ENCODE measurements around the gene CCR7.

The CCR7 gene

DNA sequence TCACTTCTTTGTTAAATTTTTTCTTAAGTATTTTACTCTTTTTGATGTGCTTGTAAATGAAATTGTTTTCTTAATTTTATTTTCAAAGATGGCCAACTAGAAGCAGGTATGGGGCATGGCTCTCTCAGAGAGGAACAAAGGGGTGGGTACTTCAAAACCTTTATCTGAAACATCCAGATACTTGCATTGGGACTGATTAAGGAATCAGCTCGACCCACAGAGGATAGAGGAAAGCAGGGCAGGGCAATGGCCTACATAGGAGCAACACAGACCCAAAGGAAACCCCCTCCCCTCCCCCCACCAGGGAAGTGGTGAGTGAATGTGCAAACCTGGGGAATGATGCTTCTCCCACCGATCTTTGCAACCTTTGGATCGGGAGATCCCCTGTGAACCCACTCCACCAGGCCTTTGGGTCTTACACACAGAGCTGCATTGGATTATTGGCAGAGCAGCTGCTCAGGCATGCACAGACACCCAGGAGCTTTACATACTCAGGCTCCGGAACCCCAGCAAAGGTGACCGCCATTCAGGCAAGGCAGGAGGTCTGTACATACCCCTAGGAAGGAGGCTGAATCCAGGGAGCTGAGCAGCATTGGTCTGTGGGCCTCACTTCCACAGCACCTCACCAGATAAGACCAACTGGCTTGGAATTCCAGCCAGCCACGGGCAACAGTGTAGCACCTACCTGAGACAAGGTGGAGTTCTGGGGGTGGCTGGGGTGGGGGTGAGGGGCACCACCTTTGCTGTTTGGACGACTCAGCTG lies 3.0 kb upstream of the CCR7 start:
- TF ChIP-seq EZH2 (optimal IDR thresholded peaks at IDR 0.05; ENCODE audit: low read depth, low read length) (no peak), EZH2phosphoT487 (IDR thresholded peaks at IDR 0.05; ENCODE audit: low read length) (no peak)
- TF ChIP-seq, protein P1, sequence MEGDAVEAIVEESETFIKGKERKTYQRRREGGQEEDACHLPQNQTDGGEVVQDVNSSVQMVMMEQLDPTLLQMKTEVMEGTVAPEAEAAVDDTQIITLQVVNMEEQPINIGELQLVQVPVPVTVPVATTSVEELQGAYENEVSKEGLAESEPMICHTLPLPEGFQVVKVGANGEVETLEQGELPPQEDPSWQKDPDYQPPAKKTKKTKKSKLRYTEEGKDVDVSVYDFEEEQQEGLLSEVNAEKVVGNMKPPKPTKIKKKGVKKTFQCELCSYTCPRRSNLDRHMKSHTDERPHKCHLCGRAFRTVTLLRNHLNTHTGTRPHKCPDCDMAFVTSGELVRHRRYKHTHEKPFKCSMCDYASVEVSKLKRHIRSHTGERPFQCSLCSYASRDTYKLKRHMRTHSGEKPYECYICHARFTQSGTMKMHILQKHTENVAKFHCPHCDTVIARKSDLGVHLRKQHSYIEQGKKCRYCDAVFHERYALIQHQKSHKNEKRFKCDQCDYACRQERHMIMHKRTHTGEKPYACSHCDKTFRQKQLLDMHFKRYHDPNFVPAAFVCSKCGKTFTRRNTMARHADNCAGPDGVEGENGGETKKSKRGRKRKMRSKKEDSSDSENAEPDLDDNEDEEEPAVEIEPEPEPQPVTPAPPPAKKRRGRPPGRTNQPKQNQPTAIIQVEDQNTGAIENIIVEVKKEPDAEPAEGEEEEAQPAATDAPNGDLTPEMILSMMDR (IDR thresholded peaks at IDR 0.05; ENCODE audit: low read length), result no peak
- Histone ChIP-seq H3K27me3 (replicated peaks; ENCODE audit: insufficient read depth, low read length) (peaks cover 12% of the 10 kb centered on the region), H3K27ac (ENCODE audit: low read length) (no peak overlapping the region)

DNA sequence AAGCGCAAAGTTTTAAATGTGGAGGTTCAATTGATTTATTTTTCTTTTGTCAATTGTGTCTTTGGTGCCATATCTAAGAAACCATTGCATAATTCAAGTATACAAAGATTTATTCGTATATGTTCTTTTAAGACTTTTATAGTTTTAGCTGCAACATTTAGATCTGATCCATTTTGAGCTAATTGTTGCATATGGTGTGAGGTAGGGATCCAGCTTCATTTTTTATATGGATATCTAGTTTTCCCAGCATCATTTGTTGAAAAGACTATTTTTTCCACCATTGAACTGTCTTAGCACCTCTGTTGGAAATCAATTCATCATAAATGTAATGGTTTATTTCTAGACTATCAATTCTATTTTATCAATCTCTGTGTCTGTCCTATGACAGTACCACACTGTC lies 2.1 kb upstream of the CCR7 start:
- H3K27ac ChIP-seq (ENCODE audit: low read length), result no peak overlapping the region
- no peaks in the 10 kb centered on the region for H3K36me3 ChIP-seq (replicated peaks; ENCODE audit: insufficient read depth, low read length)
- H3K9me2 ChIP-seq (replicated peaks; ENCODE audit: insufficient read depth, low read length), result no peaks in the 10 kb centered on the region
- TF ChIP-seq EZH2 (optimal IDR thresholded peaks at IDR 0.05; ENCODE audit: low read depth, low read length) (no peak), EZH2phosphoT487 (IDR thresholded peaks at IDR 0.05; ENCODE audit: low read length) (no peak)
- TF ChIP-seq, protein P1 (IDR thresholded peaks at IDR 0.05; ENCODE audit: low read length), result no peak
- H3K4me2 ChIP-seq (ENCODE audit: low read depth, low read length), result no peak overlapping the region
- H3K4me3 ChIP-seq (ENCODE audit: low read length), result no peak overlapping the region
- H4K20me1 ChIP-seq (ENCODE audit: insufficient read depth, low read length), result no peaks in the 10 kb centered on the region
- no peak overlapping the region for H2AFZ ChIP-seq (ENCODE audit: low read length)
- no peaks in the 10 kb centered on the region for H3K79me2 ChIP-seq (ENCODE audit: low read length)
- H3F3A ChIP-seq (ENCODE audit: insufficient read depth, low read length), result no peaks in the 10 kb centered on the region; the same call in 1 of the 2 replicates
- DNase-seq, result no peak
- H3K4me1 ChIP-seq (ENCODE audit: low read length), result peaks cover under 1% of the 10 kb centered on the region
- no peaks in the 10 kb centered on the region for H3K9me3 ChIP-seq (replicated peaks; ENCODE audit: insufficient read depth, low read length)
- peaks cover 19% of the 10 kb centered on the region for H3K27me3 ChIP-seq (replicated peaks; ENCODE audit: insufficient read depth, low read length)
- no peak overlapping the region for H3K9ac ChIP-seq (ENCODE audit: low read length)

More for the DNA sequence above, 3.0 kb upstream of the CCR7 start:
- DNase-seq, result no peak
- Histone ChIP-seq H3F3A (ENCODE audit: insufficient read depth, low read length) (no peaks in the 10 kb centered on the region), H3K4me2 (ENCODE audit: low read depth, low read length) (no peak overlapping the region), H3K4me3 (ENCODE audit: low read length) (no peak overlapping the region), H3K9me2 (replicated peaks; ENCODE audit: insufficient read depth, low read length) (no peaks in the 10 kb centered on the region), H3K9ac (ENCODE audit: low read length) (no peak overlapping the region), H3K79me2 (ENCODE audit: low read length) (no peaks in the 10 kb centered on the region), H3K9me3 (replicated peaks; ENCODE audit: insufficient read depth, low read length) (no peaks in the 10 kb centered on the region), H3K36me3 (replicated peaks; ENCODE audit: insufficient read depth, low read length) (no peaks in the 10 kb centered on the region), H3K4me1 (ENCODE audit: low read length) (0 out of 2 replicates have a peak, but pooled peaks cover 4% of the 10 kb centered on the region), H4K20me1 (ENCODE audit: insufficient read depth, low read length) (no peaks in the 10 kb centered on the region), H2AFZ (ENCODE audit: low read length) (no peak overlapping the region)

DNA sequence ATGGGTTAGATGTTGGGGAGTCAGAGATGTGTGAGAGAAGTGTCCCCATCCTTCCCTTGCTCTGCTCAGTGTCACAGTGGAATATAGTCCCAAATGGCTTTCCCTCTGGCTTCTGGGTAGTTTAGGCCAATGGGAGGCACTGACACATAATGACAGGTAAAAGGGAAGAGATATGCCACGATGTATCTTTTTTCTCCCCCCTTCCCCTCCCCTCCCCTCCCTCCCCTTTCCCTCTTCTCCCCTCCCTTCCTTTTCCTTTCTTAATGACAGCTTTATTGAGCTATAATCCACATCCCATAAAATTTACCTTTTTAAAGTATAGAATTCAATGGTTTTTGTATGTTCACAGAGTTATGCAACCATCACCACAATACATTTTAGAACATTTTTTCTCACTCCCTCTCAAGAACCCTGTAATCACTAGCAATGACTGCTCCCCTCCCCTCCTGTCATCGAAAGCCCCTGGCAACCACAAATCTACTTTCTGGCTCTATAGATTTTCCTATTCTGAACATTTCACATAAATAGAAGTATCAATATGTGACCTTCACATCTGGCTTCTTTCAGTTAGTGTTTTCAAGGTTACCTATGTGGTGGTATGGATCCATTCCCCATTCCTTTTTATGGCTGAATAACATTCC lies 617 bp upstream of the CCR7 start:
- H2AFZ ChIP-seq (ENCODE audit: low read length), result no peak overlapping the region
- no peaks in the 10 kb centered on the region for H3K79me2 ChIP-seq (ENCODE audit: low read length)
- H3K27ac ChIP-seq (ENCODE audit: low read length), result no peak overlapping the region
- no peaks in the 10 kb centered on the region for H4K20me1 ChIP-seq (ENCODE audit: insufficient read depth, low read length)
- peaks cover 19% of the 10 kb centered on the region for H3K27me3 ChIP-seq (replicated peaks; ENCODE audit: insufficient read depth, low read length)
- no peak overlapping the region for H3K4me2 ChIP-seq (ENCODE audit: low read depth, low read length)
- peaks cover 15% of the 10 kb centered on the region for H3F3A ChIP-seq (ENCODE audit: insufficient read depth, low read length)
- no peak overlapping the region for H3K9ac ChIP-seq (ENCODE audit: low read length)
- H3K4me1 ChIP-seq (ENCODE audit: low read length), result peaks cover 15% of the 10 kb centered on the region
- H3K4me3 ChIP-seq (ENCODE audit: low read length), result no peak overlapping the region
- TF ChIP-seq EZH2phosphoT487 (IDR thresholded peaks at IDR 0.05; ENCODE audit: low read length) (no peak), EZH2 (optimal IDR thresholded peaks at IDR 0.05; ENCODE audit: low read depth, low read length) (no peak)
- TF ChIP-seq, protein P1 (IDR thresholded peaks at IDR 0.05; ENCODE audit: low read length), result no peak
- no peaks in the 10 kb centered on the region for H3K9me3 ChIP-seq (replicated peaks; ENCODE audit: insufficient read depth, low read length)
- no peak for DNase-seq
- H3K36me3 ChIP-seq (replicated peaks; ENCODE audit: insufficient read depth, low read length), result no peaks in the 10 kb centered on the region
- no peaks in the 10 kb centered on the region for H3K9me2 ChIP-seq (replicated peaks; ENCODE audit: insufficient read depth, low read length)
